ENCODE results near the gene BLTP1.

GRCh38 chr4:122167369-122167768 lies 15.2 kb downstream of the BLTP1 start:
- TF ChIP-seq ZBTB8A (IDR thresholded peaks at IDR 0.05; ENCODE audit: partially characterized antibody), result no peak
- TF ChIP-seq ZNF232 (CRISPR knock-in tag; IDR thresholded peaks at IDR 0.05), result no peak
- no peak for TF ChIP-seq SRF (CRISPR knock-in tag; IDR thresholded peaks at IDR 0.05)
- TF ChIP-seq CAMTA2 (CRISPR knock-in tag; conservative IDR thresholded peaks at IDR 0.05), result no peak
- no peak for TF ChIP-seq ZNF354B (CRISPR knock-in tag; IDR thresholded peaks at IDR 0.05)
- TF ChIP-seq JUND (IDR thresholded peaks at IDR 0.05; ENCODE audit: borderline replicate concordance, low read depth, low read length), result no peak
- no peak for TF ChIP-seq JUND (tag; IDR thresholded peaks at IDR 0.05; ENCODE audit: borderline replicate concordance, low read depth, low read length)
- TF ChIP-seq NUFIP1 (IDR thresholded peaks at IDR 0.05; ENCODE audit: partially characterized antibody), result no peak
- no peak for TF ChIP-seq EP400 (IDR thresholded peaks at IDR 0.05)
- TF ChIP-seq CTCF (IDR thresholded peaks at IDR 0.05 in 2 of 3, conservative IDR thresholded peaks at IDR 0.05 in 1 of 3; ENCODE audit: insufficient read depth in 2 of 3, low read depth in 1 of 3, low read length in 3 of 3), result no peak

Data from K562 (cell line).